Muscle of leg (tissue), 11 donors: ENCODE results near the gene HES1. TPM values are rescaled to one million over a fixed set of nuclear protein-coding genes. Genes with fewer than 3 reads are reported as not detected.

Experiments
- DNase-seq: peaks from one replicate; pipeline ENCODE4 v3.0.0; 2013
- H3K27ac ChIP-seq: one replicate; pipeline ENCODE4 v1.5.1; 2013; ENCODE audit warnings: mild to moderate bottlenecking, low read length, control low read depth
- H3K27me3 ChIP-seq: one replicate; pipeline ENCODE4 v1.6.1; 2013; ENCODE audit warnings: low read length; ENCODE audit not compliant: control insufficient read depth, insufficient read depth
- H3K36me3 ChIP-seq: one replicate; pipeline ENCODE4 v1.6.1; 2013; ENCODE audit warnings: low read length; ENCODE audit not compliant: control insufficient read depth, insufficient read depth
- H3K4me1 ChIP-seq: one replicate; pipeline ENCODE4 v1.6.1; 2013; ENCODE audit warnings: low read length; ENCODE audit not compliant: control insufficient read depth, insufficient read depth
- H3K4me3 ChIP-seq: one replicate; pipeline ENCODE4 v1.5.1; 2013; ENCODE audit warnings: low read length, control low read depth
- H3K9me3 ChIP-seq: replicated peaks from 2 replicates; pipeline ENCODE4 v1.6.1; 2013; ENCODE audit warnings: low read depth, low read length; ENCODE audit not compliant: control insufficient read depth
- WGBS: methylation state at CpG from one replicate; pipeline ENCODE4 v1.1.5; 2013; ENCODE audit warnings: missing lambda C conversion rate; ENCODE audit not compliant: insufficient coverage; 5-methylcytosine and 5-hydroxymethylcytosine counted together
- polyA plus RNA-seq, 8 donors: library from polyadenylated mRNA; unstranded; fragments of 120-200 nt; gene quantifications; one replicate each; pipeline versions ENCODE4 v1.2.1 to v1.2.3, GENCODE V29; 2013; ENCODE audit warnings: inconsistent platforms in 1 of 8, low replicate concordance in 1 of 8; ENCODE audit not compliant: insufficient read length in 8 of 8, insufficient read depth in 1 of 8
- total RNA-seq: library from RNA; stranded (reverse); fragments of 120-200 nt; gene quantifications from one replicate; pipeline ENCODE4 v1.2.4, GENCODE V29; 2013

HES1 gene
- total and polyA plus RNA-seq, 9 donors = 26.2 to 45.1 (median 35.4) TPM

- H3K27ac ChIP-seq = no peak overlapping the region
- no peaks in the 10 kb centered on the region for H3K36me3 ChIP-seq
- no peak overlapping the region for H3K4me3 ChIP-seq
- peaks cover 43% of the 10 kb centered on the region for H3K4me1 ChIP-seq
- 76% methylated on average over 12 of the region's 15 CpGs for WGBS
- peaks cover 27% of the 10 kb centered on the region for H3K27me3 ChIP-seq
- no peak for DNase-seq
- H3K9me3 ChIP-seq = no peaks in the 10 kb centered on the region
Observed at GRCh38 chr3:194100856-194101390, 35.0 kb upstream of the HES1 start.

DNA sequence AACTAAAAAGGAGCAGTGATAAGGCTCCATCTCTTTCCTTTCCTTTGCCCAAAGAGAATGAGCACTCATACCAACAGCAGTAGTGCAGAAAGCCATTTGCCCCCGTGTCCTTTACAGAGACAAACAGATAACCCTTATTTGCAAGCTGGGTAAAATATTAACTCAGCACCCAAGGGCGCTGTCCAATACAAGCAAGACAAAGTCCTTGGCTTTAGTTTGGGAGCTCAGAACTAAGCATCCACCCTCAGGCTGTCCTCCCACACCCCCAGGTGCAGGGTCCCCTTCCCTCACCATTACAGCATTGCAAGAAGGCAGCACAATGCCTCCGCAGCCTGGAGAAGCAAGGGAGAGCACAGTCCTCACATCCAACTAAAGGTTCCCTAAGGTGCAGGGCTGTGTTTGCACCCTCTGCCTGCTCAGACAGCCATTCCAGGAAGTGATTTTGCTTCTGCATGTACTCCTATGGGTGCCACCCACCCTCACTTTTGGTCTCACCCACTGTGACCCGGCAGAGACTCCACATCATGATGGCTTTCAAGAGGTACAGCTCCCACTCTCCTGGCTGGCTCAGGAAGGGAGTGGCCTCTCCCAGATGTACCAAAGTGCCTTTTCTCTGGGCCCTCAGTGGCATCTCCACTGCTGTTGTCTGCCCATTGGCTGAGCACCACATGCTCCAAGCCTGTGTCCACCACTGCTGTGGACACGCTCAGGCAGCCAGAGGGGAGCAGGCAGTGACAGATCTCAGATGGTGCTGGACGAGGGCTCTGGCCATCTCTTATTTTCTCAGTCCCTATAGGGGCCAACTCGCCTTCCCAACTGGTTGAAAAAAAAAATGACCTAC is 34.1 kb upstream of the HES1 start:
- peaks cover 34% of the 10 kb centered on the region for H3K4me1 ChIP-seq
- no peak for DNase-seq
- no peaks in the 10 kb centered on the region for H3K9me3 ChIP-seq
- H3K36me3 ChIP-seq = no peaks in the 10 kb centered on the region
- peaks cover 27% of the 10 kb centered on the region for H3K27me3 ChIP-seq
- no peak overlapping the region for H3K4me3 ChIP-seq
- no peak overlapping the region for H3K27ac ChIP-seq
- 78% methylated on average over 4 of the region's 7 CpGs for WGBS

- WGBS = 58% methylated on average over 2 of the region's 5 CpGs
- H3K4me1 ChIP-seq = peaks cover 28% of the 10 kb centered on the region
- no peak overlapping the region for H3K27ac ChIP-seq
- no peaks in the 10 kb centered on the region for H3K36me3 ChIP-seq
- H3K9me3 ChIP-seq = no peaks in the 10 kb centered on the region
- no peak for DNase-seq
- peaks cover 27% of the 10 kb centered on the region for H3K27me3 ChIP-seq
- H3K4me3 ChIP-seq = no peak overlapping the region
Observed at GRCh38 chr3:194102436-194102835, 33.5 kb upstream of the HES1 start.

- H3K4me1 ChIP-seq = peaks cover 17% of the 10 kb centered on the region
- H3K36me3 ChIP-seq = no peaks in the 10 kb centered on the region
- WGBS = 83% methylated on average over 1 of the region's 7 CpGs
- H3K9me3 ChIP-seq = no peaks in the 10 kb centered on the region
- no peak for DNase-seq
- peaks cover 27% of the 10 kb centered on the region for H3K27me3 ChIP-seq
- H3K27ac ChIP-seq = no peak overlapping the region
- H3K4me3 ChIP-seq = no peak overlapping the region
Observed at GRCh38 chr3:194103505-194103904, 32.4 kb upstream of the HES1 start.

- Histone ChIP-seq H3K27me3 (peaks cover 28% of the 10 kb centered on the region), H3K9me3 (no peaks in the 10 kb centered on the region), H3K4me3 (no peak overlapping the region), H3K4me1 (peaks cover 11% of the 10 kb centered on the region), H3K36me3 (no peaks in the 10 kb centered on the region), H3K27ac (no peak overlapping the region)
- WGBS = no CpG with 5 or more reads among the region's 12 CpGs
- DNase-seq = no peak
Observed at GRCh38 chr3:194103983-194104751, 31.8 kb upstream of the HES1 start.

DNA sequence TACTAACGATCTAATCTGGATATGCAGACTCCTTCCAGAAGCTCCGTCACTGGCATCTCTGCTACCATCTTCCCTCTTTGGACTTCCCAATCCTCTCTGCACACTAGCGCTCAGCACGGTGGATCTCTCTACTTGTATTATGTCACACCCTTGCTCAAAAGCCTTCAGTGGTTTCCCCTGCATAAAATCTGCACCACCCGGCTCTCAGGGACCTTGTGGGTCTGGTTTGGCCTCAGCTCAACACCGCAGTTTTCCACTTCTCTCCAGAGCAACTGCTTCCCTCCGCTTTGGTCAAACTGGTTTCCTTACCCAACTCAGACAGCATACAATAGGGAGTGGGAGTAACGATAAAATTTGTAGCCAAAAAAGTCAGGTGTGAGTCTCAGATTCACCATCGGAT is 30.7 kb upstream of the HES1 start:
- H3K4me1 ChIP-seq = peaks cover 8% of the 10 kb centered on the region
- H3K27ac ChIP-seq = no peak overlapping the region
- H3K4me3 ChIP-seq = no peak overlapping the region
- peaks cover 25% of the 10 kb centered on the region for H3K27me3 ChIP-seq
- no peak for DNase-seq
- no peaks in the 10 kb centered on the region for H3K36me3 ChIP-seq
- 97% methylated on average over 3 of the region's 9 CpGs for WGBS
- H3K9me3 ChIP-seq = no peaks in the 10 kb centered on the region

DNA sequence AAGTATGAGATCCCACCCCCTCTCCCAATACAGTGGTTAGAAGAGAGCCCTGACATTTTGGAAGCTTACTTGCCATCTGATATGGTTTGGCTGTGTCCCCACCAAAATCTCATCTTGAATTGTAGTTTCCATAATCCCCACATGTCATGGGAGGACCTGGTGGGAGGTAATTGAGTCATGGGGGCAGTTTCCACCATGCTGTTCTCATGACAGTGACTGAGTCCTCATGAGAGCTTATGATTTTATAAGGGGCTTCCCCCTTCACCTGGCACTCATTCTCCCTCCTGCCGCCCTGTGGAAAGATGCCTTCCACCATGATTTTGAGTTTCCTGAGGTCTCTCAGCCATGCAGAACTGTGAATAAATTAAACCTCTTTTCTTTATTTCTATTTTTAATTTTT is 28.8 kb upstream of the HES1 start:
- H3K27ac ChIP-seq = no peak overlapping the region
- H3K9me3 ChIP-seq = no peaks in the 10 kb centered on the region
- H3K4me1 ChIP-seq = peaks cover 8% of the 10 kb centered on the region
- no peak for DNase-seq
- H3K4me3 ChIP-seq = no peak overlapping the region
- H3K36me3 ChIP-seq = no peaks in the 10 kb centered on the region
- WGBS = no CpG with 5 or more reads among the region's 1 CpG
- peaks cover 15% of the 10 kb centered on the region for H3K27me3 ChIP-seq

- peaks cover 5% of the 10 kb centered on the region for H3K4me1 ChIP-seq
- H3K4me3 ChIP-seq = no peak overlapping the region
- no peaks in the 10 kb centered on the region for H3K9me3 ChIP-seq
- peaks cover 7% of the 10 kb centered on the region for H3K27me3 ChIP-seq
- H3K36me3 ChIP-seq = no peaks in the 10 kb centered on the region
- WGBS = no CpG with 5 or more reads among the region's 3 CpGs
- DNase-seq = no peak
- no peak overlapping the region for H3K27ac ChIP-seq
Observed at GRCh38 chr3:194109192-194109863, 26.6 kb upstream of the HES1 start.

- Histone ChIP-seq H3K4me3 (no peak overlapping the region), H3K27ac (no peak overlapping the region), H3K9me3 (no peaks in the 10 kb centered on the region), H3K4me1 (peaks cover 2% of the 10 kb centered on the region), H3K36me3 (no peaks in the 10 kb centered on the region), H3K27me3 (peaks cover 5% of the 10 kb centered on the region)
- 72% methylated on average over 7 of the region's 9 CpGs for WGBS
- DNase-seq = no peak
Observed at GRCh38 chr3:194110483-194110882, 25.5 kb upstream of the HES1 start.

- no peak overlapping the region for H3K27ac ChIP-seq
- H3K27me3 ChIP-seq = peaks cover 7% of the 10 kb centered on the region
- WGBS = 73% methylated on average over 3 of the region's 4 CpGs
- H3K4me1 ChIP-seq = peaks cover 2% of the 10 kb centered on the region
- no peaks in the 10 kb centered on the region for H3K36me3 ChIP-seq
- H3K4me3 ChIP-seq = no peak overlapping the region
- DNase-seq = no peak
- H3K9me3 ChIP-seq = no peaks in the 10 kb centered on the region
Observed at GRCh38 chr3:194111336-194111735, 24.6 kb upstream of the HES1 start.
